Measurements from ENCODE around the gene APOL1.
"Not testable (repeated sequence)": the region's sequence is repeated elsewhere in the genome, so short reads cannot be mapped to it uniquely, and the experiment has no call there.

APOL1 gene

GRCh38 chr22:36244522-36245391 is 8.2 kb upstream of the APOL1 start:
- DNase-seq (ENCODE audit: low read depth) = no peak

- no peak for DNase-seq (ENCODE audit: low read depth)
Observed at GRCh38 chr22:36245805-36246356, 7.1 kb upstream of the APOL1 start.

- no peak for DNase-seq (ENCODE audit: low read depth)
Observed at GRCh38 chr22:36246718-36247117, 6.2 kb upstream of the APOL1 start.

GRCh38 chr22:36247955-36248354 is 5.0 kb upstream of the APOL1 start:
- DNase-seq (ENCODE audit: low read depth) = no peak

- DNase-seq (ENCODE audit: low read depth) = no peak
Observed at GRCh38 chr22:36249160-36249559, 3.8 kb upstream of the APOL1 start.

GRCh38 chr22:36250292-36250960 is 2.5 kb upstream of the APOL1 start:
- DNase-seq (ENCODE audit: low read depth) = not testable (repeated sequence)

GRCh38 chr22:36251979-36252608 is 839 bp upstream of the APOL1 start:
- not testable (repeated sequence) for DNase-seq (ENCODE audit: low read depth)

GRCh38 chr22:36253523-36254490 is 874 bp downstream of the APOL1 start:
- DNase-seq (ENCODE audit: low read depth) = no peak

- DNase-seq (ENCODE audit: low read depth) = not testable (repeated sequence)
Observed at GRCh38 chr22:36255572-36255971, 2.6 kb downstream of the APOL1 start.

GRCh38 chr22:36256478-36256877 is 3.5 kb downstream of the APOL1 start:
- DNase-seq (ENCODE audit: low read depth) = no peak

- no peak for DNase-seq (ENCODE audit: low read depth)
Observed at GRCh38 chr22:36257308-36257707, 4.4 kb downstream of the APOL1 start.

GRCh38 chr22:36257948-36258670 is 5.2 kb downstream of the APOL1 start:
- DNase-seq (ENCODE audit: low read depth) = no peak

- DNase-seq (ENCODE audit: low read depth) = no peak
Observed at GRCh38 chr22:36258701-36259614, 6.0 kb downstream of the APOL1 start.

GRCh38 chr22:36259615-36260300 is 6.8 kb downstream of the APOL1 start:
- no peak for DNase-seq (ENCODE audit: low read depth)

GRCh38 chr22:36261675-36262074 is 8.7 kb downstream of the APOL1 start:
- DNase-seq (ENCODE audit: low read depth) = not testable (repeated sequence)

- not testable (repeated sequence) for DNase-seq (ENCODE audit: low read depth)
Observed at GRCh38 chr22:36262307-36262706, 9.4 kb downstream of the APOL1 start.

- not testable (repeated sequence) for DNase-seq (ENCODE audit: low read depth)
Observed at GRCh38 chr22:36263216-36263673, 10.3 kb downstream of the APOL1 start.

- DNase-seq (ENCODE audit: low read depth) = not testable (repeated sequence)
Observed at GRCh38 chr22:36263886-36264664, 11.1 kb downstream of the APOL1 start.
